GM19351 (cell line): ENCODE results near the gene MAPKAPK2.

Source experiments
- ATAC-seq: cut with Tn5 transposase; IDR thresholded peaks from one replicate; pipeline ENCODE4 v1.9.1; 2021; ENCODE audit warnings: mild to moderate bottlenecking, moderate library complexity; ENCODE audit not compliant: unreplicated experiment

Gene MAPKAPK2

DNA sequence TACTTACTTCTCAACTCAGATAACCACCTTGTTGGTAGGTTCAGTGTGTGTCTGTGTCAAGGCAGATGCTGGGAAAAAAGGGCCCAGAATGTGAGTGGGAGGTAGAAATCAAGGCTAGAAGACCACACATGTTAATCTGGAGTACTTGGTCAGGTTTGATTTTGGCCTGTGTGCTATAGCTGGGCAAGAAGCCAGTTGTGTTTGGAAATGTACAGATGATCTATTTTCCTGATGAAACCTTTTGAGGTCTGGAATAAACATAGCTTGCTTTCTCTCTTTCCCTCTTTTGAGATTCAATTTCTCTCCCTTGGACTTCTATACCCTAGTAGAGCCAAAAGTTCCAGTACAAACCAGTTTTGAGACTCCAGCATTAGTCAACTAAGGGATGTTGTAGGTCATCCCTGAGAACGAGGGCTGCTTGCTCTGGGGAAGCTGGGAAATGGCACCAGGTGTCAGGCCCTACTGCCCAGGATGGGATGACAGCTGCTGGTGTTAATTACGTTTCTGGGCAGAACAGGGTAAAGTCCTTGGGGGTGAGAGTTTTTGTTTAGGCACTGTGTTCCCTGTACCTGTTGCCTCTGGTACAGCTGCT is 15.8 kb downstream of the MAPKAPK2 start:
- ATAC-seq = no peak

GRCh38 chr1:206702260-206702659 is 17.6 kb downstream of the MAPKAPK2 start:
- no peak for ATAC-seq

DNA sequence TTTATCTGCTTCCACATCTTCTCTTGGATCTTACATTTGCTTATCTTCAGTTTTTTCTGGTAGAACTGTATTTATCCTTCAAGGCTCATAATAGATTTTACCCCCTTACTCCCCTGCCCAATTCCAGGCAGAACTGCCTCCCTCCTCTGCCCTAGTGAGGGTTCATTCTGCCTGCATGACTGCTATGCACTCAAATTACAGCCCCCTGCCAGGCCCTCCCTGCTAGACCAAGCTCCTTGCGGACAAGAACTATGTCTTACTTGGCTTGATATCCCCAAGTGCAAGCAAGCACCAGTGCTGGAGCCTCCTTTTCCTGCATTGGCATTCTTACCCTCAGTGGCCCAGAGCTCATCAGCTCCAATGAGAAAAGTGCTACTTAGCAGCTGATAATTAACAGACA is 18.1 kb downstream of the MAPKAPK2 start:
- no peak for ATAC-seq

DNA sequence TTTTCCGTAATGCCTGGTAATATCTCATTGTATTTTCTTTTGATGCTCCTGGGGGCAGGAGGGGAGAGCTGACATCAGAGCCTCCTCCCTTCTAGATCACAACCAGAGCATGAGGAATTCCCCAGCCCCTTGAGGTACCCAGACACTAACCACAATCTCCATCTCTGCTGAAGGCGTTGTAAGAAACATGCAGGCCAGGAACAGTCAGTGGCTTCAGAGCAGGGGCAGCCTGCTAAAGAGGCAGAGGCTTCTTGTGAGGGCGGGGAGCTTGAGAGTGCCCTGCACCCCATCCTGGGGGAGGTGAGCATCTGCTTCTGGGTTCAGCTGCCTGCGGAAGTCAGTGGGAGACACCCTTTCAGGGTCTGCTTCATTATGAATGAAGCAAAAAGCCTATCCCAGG is 19.0 kb downstream of the MAPKAPK2 start:
- ATAC-seq = peak; percentile 65

- no peak for ATAC-seq
Measured at GRCh38 chr1:206704226-206704625, 19.5 kb downstream of the MAPKAPK2 start.

- ATAC-seq = no peak
Measured at GRCh38 chr1:206705191-206705590, 20.5 kb downstream of the MAPKAPK2 start.

DNA sequence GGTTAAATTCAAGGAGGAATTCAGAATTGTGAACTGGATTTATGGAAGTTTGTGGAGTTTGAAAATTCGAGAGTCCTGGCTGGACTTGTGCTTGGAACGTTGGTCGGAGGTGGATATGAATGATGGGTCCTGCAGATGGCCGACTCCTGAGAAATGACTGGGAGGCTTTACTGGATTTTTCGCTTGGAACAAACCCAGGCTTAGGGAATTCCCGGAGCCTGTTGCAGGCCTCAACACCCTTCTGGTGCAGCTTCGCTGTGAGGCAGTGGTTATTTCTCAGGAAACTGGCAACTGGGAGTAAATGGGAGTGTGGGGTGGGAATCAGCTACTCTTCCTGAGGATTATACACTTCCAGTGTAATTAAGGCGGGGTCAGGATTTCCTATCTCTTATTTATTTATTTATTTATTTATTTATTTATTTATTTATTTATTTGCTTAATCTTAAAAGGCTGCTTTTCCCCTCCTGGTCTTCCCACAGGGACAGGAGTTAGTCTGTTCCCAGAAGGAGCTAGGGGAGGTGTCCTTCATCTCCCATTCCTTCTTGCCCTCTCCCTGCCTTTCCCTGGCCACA is 21.1 kb downstream of the MAPKAPK2 start:
- no peak for ATAC-seq

DNA sequence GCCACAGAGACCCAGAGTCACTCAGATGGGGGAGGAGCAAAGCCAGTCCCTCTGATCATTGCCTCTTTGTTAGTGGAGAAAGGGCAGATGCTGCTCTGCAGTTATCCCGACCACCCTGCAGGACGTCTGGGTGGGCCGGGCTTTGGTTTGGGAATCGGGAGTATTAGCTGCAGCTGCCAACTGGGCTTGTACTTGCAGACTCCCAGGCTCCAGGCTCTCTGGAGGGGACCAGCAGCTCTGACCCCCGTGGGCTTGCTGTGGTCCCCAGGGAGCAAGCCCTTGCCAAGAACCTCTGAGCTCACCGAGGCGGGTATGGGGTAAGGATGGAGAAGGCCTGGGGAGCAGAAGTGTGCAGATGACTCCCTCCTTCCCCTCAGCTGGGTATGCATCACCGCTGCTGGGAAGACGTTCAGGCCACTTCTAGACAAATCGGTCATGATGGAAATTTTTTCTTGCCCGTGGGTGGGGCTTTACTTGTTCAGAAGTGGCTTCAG is 21.6 kb downstream of the MAPKAPK2 start:
- no peak for ATAC-seq

- ATAC-seq = no peak
Measured at GRCh38 chr1:206706806-206707366, 22.2 kb downstream of the MAPKAPK2 start.

DNA sequence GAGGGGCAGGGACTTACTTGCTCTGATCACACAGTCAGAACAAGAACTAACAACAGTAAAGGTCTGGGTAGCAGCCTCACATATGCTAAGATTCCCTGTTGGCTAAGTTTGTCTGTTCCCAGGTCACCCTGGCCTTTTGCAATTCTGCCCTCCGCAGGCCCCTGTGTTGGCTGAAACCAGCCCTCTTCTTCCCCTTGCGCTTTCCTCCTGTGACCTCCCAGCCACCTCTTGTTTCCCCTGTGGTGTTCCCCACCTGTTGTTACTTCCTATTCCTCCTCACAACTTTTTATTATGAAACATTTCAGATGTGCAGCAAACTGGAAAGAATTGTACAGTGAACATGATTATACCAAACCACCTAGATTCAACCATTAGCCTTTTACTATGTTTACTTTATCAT is 23.4 kb downstream of the MAPKAPK2 start:
- no peak for ATAC-seq

DNA sequence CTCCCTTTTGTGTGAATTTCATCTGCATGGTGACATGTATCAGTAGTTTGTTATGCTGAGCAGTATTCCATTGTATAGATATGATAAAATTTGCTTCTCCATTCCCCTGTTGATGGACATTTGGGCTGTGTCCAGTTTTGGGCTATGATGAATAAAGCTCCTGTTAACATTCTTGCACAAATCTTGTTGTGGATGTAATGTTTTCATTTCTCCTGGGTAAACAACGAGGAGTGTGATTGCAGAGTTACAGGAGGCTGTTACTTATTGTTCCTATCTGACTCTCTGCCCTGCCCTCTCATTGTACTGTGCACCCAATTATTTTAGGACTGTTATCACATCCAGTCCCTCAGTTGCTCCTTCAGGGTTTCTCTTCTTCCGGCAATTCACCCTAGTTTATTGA is 24.2 kb downstream of the MAPKAPK2 start:
- ATAC-seq = no peak

DNA sequence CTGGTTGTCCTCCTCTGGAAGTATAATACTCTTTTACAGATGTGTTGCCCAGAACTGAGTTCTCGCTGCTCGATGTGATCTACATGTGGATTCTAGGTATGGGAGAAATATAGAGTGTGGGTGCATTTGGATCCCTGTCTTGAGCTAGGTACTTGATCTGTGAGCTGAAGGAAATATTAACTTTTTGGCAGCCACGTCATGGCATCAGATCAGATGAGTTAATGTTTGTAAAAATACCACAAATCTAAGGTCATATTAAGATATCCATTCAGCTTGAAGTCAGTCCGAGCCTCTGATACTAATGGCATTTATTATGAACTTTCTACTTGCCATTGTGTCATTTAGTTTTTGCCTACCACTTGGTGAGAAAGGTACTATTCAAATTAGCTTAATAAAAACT is 24.6 kb downstream of the MAPKAPK2 start:
- ATAC-seq = no peak

GRCh38 chr1:206709772-206710459 is 25.2 kb downstream of the MAPKAPK2 start:
- ATAC-seq = no peak

DNA sequence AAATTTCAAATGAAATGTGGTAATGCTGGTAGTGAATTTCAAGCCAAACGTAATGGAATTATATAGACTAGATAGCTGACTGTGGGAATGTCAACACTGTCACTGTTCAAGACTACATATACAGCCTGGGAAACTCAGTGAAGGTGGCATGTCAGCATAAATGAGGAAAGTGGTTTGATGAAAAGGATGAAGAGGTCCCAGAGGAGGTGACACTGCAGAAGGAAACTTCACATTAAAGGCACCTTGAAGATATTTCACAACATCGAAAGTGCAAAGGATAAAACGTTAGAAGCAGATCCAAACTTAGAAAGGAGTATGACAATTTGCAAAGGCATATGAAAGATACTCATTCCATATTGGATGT is 25.7 kb downstream of the MAPKAPK2 start:
- ATAC-seq = no peak

- ATAC-seq = no peak
Measured at GRCh38 chr1:206713070-206713469, 28.4 kb downstream of the MAPKAPK2 start.

GRCh38 chr1:206713910-206714312 is 29.2 kb downstream of the MAPKAPK2 start:
- no peak for ATAC-seq

- ATAC-seq = no peak
Measured at GRCh38 chr1:206714331-206715058, 29.8 kb downstream of the MAPKAPK2 start.

DNA sequence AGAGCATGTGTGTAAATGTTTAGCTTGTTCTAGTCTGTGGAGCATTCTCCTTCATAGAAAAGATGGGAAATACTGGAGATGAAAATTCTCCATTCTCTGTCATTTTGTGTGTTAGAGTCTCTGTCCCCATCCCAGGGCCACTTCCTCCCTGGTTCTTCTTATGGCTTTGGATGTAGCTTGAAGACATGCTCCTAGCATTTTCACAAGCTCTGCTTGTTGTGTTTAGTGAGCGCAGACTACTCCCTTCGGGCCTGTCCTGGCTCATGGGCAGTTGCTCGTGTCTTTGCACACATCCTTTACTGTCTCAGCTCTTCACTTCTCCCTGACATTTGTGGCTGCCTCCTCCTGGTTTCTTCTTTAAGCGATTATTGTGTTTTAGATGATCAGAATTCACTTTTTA is 30.4 kb downstream of the MAPKAPK2 start:
- ATAC-seq = no peak

DNA sequence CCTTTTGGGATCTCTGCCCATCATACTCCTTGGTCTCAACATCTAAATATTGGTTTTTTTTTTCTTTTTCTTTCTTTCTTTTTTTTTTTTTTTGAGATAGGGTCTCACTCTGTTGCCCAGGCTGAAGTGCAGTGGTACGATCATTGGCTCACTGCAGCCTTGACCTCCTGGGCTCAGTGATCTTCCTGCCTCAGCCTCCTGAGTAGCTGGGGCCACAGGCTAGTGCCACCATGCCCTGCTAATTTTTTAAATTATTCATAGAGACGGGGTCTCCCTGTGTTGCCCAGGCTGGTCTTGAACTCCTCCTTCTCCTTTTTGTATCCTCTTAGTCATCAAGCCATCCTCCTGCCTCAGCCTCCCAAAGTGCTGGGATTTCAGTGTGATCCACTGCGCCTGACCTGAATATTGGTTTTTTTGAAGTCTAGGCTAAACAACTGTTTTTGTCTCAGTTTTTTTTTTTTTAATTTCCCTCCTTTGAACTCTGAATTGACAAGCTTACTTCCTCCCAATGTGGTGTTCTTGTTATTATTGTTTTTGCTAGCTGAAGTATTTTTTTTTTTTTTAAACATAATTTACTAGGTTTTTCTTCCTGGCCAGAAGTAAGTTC is 30.9 kb downstream of the MAPKAPK2 start:
- no peak for ATAC-seq

GRCh38 chr1:206716159-206716869 is 31.6 kb downstream of the MAPKAPK2 start:
- ATAC-seq = no peak
